ENCODE data around the gene MRTO4. TPM values are rescaled to one million over a fixed set of nuclear protein-coding genes. Genes with fewer than 3 reads are reported as not detected.
A peak's percentile ranks its signal among the peaks of the same experiment; 100 is the strongest.
"Not testable (repeated sequence)": the region's sequence is repeated elsewhere in the genome, so short reads cannot be mapped to it uniquely, and the experiment has no call there.

MRTO4 gene
- total RNA-seq, 1 experiment from 2014 or later, result 36.9 TPM

DNA sequence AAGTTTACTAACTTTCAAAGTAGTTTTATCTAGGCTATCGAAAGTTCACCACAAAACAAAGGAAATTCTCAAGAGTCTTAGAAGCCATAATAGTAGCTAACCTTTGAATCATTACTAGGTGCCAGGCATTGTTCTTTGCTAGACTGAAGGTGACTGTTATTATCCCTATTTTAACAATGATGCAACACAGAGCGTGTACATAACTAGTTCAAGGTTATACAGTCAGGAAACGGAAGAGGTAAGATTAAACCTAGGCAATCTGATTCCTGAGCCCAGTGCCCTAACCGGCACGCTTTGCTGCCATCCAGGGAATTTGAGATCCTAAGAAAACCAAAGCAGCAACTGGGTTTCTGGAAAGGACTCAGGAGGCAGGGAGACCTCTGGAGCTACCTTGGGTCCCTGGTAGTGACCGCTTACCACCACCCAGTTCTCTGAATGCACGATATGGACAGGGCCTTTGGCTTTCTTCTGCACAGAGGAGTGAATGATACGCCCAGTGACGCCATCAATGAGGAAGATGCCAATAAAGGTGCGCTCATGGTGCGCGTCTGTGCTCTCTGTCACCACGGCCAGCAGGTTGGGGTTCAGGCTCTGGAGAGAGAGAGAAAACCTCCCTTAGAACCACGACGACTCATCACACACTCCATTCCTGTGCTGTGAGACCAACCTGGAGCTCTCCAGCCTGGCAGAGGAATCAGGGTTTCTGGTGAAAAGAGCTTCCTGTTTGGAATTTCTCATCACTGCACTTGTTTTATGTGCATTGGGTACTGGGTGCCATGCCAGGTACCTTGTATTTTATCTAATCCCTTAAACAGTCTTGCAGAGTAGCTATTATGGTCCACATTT, 28.4 kb upstream of the MRTO4 start:
- no peak for DNase-seq (ENCODE audit: extremely low read depth, low read depth)

- DNase-seq (ENCODE audit: extremely low read depth, low read depth), result no peak
Measured at GRCh38 chr1:19229229-19229628, 22.4 kb upstream of the MRTO4 start.

DNA sequence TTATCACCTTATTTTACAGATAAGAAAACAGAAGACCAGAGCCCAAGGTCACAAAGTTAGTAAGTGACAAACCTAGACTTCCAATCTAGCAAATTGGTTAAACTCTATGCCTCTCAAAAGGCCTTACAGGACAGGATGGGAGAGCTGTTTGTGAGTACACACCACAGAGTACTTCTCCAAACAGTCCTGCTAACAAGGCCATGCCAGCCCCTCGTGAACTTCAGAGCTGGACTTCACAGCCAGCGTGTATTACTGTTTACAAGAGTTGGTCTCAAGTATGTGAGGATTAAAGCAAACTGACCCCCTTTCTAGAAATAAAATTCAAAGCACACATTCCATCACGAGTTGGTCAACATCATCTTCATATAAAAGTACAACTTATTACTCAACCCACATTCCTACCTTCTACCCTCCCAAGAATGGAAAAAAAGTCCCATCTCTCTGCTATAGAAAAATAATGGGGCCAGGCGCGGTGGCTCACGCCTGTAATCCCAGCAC, 21.7 kb upstream of the MRTO4 start:
- no peak for DNase-seq (ENCODE audit: extremely low read depth, low read depth)

DNA sequence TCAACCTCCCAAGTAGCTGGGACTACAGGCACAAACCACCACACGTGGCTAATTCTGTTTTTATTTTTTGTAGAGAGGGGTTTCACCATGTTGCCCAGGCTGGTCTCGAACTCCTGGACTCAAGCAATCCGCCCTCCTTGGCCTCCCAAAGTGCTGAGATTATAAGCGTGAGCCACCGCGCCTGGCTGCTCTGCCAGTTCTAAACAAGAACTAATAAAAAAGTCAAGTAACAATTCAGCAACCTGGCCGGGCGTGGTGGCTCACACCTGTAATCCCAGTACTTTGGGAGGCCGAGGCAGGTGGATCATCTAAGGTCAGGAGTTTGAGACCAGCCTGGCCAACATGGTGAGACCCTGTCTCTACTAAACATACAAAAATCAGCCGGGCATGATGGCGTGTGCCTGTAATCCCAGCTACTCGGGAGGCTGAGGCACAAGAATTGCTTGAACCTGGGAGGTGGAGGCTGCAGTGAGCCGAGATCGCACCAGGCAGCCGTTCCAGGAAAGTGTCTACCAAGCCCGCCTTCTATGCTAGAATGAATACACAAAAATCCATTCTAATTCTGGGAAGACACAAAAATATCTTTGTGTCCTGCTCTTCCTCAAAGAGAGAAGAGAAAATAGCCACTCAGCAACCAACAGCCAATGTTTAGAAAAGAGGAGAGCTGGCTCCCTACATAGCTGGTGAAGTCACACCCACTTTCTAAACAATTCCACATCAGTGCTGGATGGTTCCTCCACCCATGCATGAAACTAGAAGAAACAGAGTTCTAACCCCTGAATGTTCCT, 19.7 kb upstream of the MRTO4 start:
- not testable (repeated sequence) for DNase-seq (ENCODE audit: extremely low read depth, low read depth)

- DNase-seq (ENCODE audit: extremely low read depth, low read depth), result no peak
Measured at GRCh38 chr1:19232524-19232846, 19.1 kb upstream of the MRTO4 start.

DNA sequence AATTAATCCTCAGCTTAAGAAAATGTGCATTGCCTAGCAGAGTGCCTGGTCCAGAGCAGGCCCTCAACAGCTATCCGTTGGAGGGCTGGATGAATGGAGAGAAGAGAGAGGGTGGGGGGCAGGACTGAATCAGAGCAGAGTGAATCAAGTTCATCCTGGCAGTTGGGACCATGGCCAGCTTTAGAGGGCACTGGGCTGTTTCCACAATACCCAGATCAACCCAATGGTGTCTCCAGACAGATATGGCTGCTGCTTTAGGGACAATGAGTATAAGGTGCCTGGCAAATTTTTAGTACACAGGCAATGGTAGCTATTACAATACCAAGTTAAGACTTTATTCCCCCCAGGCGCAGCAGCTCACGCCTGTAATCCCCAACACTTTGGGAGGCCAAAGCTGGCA, 17.4 kb upstream of the MRTO4 start:
- DNase-seq (ENCODE audit: extremely low read depth, low read depth), result no peak

- DNase-seq (ENCODE audit: extremely low read depth, low read depth), result no peak
Measured at GRCh38 chr1:19239876-19240275, 11.7 kb upstream of the MRTO4 start.

GRCh38 chr1:19240673-19241538, 10.7 kb upstream of the MRTO4 start:
- DNase-seq (ENCODE audit: extremely low read depth, low read depth), result peak; percentile 43

- no peak for DNase-seq (ENCODE audit: extremely low read depth, low read depth)
Measured at GRCh38 chr1:19250629-19251304, 838 bp upstream of the MRTO4 start.

DNA sequence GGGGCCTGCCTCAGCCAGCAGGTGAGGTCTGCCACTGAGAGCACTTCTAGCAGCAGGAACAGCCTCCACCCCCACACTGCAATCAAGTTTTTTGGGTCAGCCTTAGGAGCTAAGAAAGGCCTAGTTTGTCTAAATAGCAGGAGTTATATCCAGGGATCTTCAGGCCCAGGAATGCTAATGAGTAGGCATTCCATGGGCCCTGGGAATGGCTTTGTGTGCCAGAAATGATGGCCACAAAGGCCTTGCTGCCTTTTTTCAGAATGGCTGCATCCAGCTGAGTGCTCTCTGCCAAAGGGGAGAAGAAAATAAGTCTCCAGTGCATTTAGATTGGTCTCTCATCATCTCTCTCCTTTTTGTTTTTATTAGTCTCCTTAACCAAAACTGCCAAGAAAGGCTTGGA, 2.8 kb downstream of the MRTO4 start:
- no peak for DNase-seq (ENCODE audit: extremely low read depth, low read depth)

DNA sequence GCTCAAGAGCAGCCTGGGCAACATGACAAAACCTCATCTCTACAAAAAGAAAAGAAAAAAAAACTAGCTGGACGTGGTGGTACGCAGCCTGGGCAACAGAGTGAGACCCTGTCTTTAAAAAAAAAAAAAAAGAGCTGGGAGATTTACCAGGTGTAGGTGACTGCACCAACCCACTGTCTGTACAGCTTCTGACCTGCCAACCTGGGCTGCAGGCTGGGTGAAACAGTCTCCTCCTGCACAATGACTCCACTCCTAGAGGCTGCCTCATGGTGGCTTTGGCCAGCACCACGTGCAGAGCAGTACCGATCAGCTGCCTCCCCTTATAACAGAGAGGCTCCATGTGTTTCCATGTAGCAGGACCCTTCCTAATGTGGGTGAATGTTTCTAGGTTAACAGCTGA, 3.7 kb downstream of the MRTO4 start:
- no peak for DNase-seq (ENCODE audit: extremely low read depth, low read depth)

DNA sequence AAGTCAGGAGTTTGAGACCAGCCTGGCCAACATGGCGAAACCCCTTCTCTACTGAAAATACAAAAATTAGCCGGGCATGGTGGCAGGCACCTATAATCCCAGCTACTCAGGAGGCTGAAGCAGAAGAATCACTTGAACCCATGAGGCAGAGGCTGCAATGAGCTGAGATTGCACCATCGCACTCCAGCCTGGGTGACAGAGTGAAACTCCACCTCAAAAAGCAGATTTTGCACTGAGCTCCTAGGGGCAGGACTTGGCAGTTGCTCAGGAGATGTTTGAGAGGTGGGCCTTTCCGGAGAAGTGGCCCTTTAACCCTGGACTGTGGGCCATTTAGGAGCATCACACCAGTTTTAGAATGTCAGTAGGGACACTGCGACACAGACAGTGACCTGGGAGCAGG, 4.7 kb downstream of the MRTO4 start:
- not testable (repeated sequence) for DNase-seq (ENCODE audit: extremely low read depth, low read depth)

GRCh38 chr1:19257178-19257914, 5.7 kb downstream of the MRTO4 start:
- DNase-seq (ENCODE audit: extremely low read depth, low read depth), result no peak

GRCh38 chr1:19258353-19258752, 6.7 kb downstream of the MRTO4 start:
- DNase-seq (ENCODE audit: extremely low read depth, low read depth), result no peak

- no peak for DNase-seq (ENCODE audit: extremely low read depth, low read depth)
Measured at GRCh38 chr1:19260211-19261138, 8.9 kb downstream of the MRTO4 start.

DNA sequence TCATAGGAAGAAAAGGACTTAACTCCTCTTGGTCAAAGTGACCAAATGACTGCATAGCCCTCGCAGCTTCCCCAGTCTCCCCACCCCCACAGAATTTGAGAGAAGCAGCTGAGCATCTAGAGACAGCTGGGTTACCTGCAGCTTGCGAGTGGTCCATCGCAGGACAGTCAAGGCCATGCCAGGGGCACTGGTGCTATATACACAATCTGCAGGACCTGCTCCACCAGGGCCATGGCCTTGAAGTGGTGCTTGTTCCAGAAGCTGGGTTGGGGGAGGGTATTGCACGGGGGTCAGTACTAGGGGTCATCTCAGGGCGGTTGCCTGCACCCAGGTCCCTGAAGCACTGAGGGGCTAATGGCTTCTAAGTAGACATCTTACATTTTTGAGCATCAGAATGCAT, 10.4 kb downstream of the MRTO4 start:
- no peak for DNase-seq (ENCODE audit: extremely low read depth, low read depth)

GRCh38 chr1:19262744-19263143, 11.1 kb downstream of the MRTO4 start:
- DNase-seq (ENCODE audit: extremely low read depth, low read depth), result no peak

- no peak for DNase-seq (ENCODE audit: extremely low read depth, low read depth)
Measured at GRCh38 chr1:19268445-19268844, 16.8 kb downstream of the MRTO4 start.

All from NCI-H460 (cell line).